KBM-7 (cell line): ENCODE data around the gene DHRS1.
A peak's percentile ranks its signal among the peaks of the same experiment; 100 is the strongest.

ENCODE experiments used
- DNase-seq: peaks from one replicate; pipeline ENCODE4 v3.0.0-alpha.2; 2015
- in situ Hi-C: fragments of 300-500 bp; cut with MboI; formaldehyde crosslinking; loops from 2 replicates; pipeline ENCODE4 v1.14.3; 2020; ENCODE audit warnings: low sequenced_read_pairs, low pct_unique_long_range_greater_than_20kb, mixed read lengths

The DHRS1 gene

GRCh38 chr14:24312736-24313507, 13.3 kb upstream of the DHRS1 start:
- in situ Hi-C loops = no loop called here
- peak; percentile 82 for DNase-seq

- in situ Hi-C loops = no loop called here
- no peak for DNase-seq
Measured at GRCh38 chr14:24311837-24312615, 12.4 kb upstream of the DHRS1 start.

DNA sequence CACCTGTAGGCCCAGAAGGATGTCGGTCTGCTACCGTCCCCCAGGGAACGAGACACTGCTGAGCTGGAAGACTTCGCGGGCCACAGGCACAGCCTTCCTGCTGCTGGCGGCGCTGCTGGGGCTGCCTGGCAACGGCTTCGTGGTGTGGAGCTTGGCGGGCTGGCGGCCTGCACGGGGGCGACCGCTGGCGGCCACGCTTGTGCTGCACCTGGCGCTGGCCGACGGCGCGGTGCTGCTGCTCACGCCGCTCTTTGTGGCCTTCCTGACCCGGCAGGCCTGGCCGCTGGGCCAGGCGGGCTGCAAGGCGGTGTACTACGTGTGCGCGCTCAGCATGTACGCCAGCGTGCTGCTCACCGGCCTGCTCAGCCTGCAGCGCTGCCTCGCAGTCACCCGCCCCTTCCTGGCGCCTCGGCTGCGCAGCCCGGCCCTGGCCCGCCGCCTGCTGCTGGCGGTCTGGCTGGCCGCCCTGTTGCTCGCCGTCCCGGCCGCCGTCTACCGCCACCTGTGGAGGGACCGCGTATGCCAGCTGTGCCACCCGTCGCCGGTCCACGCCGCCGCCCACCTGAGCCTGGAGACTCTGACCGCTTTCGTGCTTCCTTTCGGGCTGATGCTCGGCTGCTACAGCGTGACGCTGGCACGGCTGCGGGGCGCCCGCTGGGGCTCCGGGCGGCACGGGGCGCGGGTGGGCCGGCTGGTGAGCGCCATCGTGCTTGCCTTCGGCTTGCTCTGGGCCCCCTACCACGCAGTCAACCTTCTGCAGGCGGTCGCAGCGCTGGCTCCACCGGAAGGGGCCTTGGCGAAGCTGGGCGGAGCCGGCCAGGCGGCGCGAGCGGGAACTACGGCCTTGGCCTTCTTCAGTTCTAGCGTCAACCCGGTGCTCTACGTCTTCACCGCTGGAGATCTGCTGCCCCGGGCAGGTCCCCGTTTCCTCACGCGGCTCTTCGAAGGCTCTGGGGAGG, 11.3 kb upstream of the DHRS1 start, which contains the start of gene LTB4R:
TSS of gene LTB4R (plus strand) at position 857 of the 959 bp plus-strand sequence. CDS start 4,150 bp downstream, outside the sequence.
- no peak for DNase-seq
- in situ Hi-C loops = no loop called here

- in situ Hi-C loops = no loop called here
Measured at GRCh38 chr14:24310265-24310645, 10.7 kb upstream of the DHRS1 start.

DNA sequence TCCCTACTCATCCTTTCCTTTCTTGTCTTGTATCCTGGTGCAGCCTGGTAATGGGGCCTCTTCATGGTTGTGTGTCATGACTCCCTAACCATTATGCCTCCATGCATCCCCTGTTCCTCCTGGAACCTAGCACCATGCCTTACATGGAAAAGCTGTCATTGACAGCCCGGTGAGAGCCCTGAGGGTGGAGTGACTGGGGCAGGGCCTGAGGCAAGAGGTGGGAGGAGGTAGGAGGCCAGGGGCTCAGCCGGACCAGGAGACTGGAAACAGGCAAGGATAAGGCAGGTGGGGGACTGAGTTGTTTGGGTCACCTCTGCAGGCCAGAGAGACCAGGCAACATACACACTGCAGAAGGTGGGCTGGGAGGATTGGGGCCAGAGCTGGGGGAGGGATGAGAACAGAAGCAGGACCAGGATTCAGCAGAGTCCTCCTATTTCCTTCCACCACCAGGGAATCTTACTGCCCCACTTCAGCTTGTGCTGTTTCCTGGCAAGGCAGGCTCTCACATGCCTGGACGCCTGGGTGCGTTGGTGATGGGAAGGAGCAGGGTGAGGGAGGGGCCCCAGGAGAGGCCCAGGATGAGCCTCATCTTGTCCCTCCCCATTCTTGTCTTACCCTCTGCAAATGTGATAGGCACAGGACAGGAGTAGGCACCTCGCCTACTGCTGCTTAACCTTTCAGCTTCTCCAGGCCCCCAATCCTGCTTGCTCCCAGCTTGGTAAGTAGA, 10.1 kb upstream of the DHRS1 start, which contains the start of gene LTB4R2:
TSS of gene LTB4R2 (plus strand) at position 603 of the 727 bp plus-strand sequence. CDS start 525 bp downstream, outside the sequence.
- in situ Hi-C loops = no loop called here
- DNase-seq = no peak

More at GRCh38 chr14:24310265-24310645, 10.7 kb upstream of the DHRS1 start:
- no peak for DNase-seq

- in situ Hi-C loops = no loop called here
- DNase-seq = no peak
Measured at GRCh38 chr14:24308342-24309124, 9.0 kb upstream of the DHRS1 start.

DNA sequence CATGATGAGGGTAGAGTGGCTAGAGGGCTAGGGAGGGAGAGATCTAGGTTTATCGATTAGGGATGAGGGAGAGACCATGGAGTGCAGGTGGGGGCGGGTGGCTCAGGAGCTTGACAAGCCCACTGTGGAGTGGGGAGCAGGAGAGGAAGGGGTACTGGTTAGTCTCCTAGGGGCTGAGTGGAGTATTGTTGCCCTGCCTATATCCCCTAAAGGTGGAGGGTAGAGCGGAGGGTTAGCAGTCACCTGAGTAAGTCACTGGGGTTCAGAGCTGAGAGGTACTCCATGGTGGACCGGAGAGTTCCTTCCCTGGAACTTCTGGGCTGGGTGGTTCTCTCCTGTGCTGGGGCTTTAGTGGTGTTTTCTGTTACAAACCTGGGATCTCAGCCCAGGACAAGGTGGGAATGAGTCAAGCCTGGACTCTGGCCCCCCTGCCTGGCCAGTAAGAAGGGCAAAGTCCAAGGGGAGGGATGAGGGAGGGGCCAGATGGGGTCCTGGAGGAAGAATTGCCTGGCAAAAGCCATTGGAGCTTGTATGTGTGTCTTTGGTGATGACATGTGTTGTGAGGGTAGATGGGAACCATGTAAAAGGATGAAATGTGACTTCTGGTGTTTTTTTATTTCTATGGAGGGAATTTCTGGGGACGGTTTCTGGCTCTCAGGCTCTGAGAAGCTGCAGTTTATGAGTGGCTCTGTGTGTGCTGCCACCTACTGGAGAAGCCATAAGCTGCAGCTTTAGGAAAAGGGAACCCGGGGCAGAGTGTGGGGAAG, 8.2 kb upstream of the DHRS1 start, which contains the start of gene CIDEB:
TSS of gene CIDEB (minus strand) at position 403 of the 767 bp plus-strand sequence. CDS start at position 284, 119 bp downstream.
- in situ Hi-C loops = no loop called here
- DNase-seq = peak; percentile 87

GRCh38 chr14:24307156-24307574, 7.6 kb upstream of the DHRS1 start:
- DNase-seq = no peak
- in situ Hi-C loops = no loop called here

- in situ Hi-C loops = no loop called here
- DNase-seq = no peak
Measured at GRCh38 chr14:24304019-24304387, 4.4 kb upstream of the DHRS1 start.

DNA sequence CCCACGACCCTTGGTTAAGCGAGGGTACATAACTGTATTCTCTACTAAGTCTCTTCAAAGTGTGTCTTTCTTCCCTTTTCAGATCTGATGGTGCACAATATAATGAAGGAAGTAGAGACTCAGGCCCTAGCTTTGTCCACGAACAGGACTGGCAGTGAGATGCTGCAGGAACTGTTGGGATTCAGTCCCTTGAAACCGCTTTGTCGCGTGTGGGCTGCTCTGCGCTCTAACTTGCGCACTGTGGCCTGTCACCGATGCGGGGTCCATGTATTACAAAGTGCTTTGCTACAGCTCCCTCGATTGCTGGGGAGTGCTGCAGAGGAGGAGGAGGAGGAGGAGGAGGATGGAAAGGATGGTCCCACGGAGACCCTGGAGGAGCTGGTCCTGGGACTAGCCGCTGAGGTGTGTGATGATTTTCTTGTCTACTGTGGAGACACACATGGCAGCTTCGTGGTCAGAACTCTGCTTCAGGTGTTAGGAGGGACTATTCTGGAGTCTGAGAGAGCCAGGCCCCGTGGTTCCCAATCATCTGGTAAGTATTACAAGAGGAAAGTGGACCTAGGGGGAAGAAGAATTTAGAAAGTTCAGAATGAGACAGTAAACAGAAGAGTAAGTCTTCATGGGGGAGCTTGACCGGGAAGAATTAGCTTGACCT, 873 bp upstream of the DHRS1 start:
- DNase-seq = no peak
- in situ Hi-C loops = no loop called here

- DNase-seq = no peak
Measured at GRCh38 chr14:24298892-24299254, 707 bp downstream of the DHRS1 start.

DNA sequence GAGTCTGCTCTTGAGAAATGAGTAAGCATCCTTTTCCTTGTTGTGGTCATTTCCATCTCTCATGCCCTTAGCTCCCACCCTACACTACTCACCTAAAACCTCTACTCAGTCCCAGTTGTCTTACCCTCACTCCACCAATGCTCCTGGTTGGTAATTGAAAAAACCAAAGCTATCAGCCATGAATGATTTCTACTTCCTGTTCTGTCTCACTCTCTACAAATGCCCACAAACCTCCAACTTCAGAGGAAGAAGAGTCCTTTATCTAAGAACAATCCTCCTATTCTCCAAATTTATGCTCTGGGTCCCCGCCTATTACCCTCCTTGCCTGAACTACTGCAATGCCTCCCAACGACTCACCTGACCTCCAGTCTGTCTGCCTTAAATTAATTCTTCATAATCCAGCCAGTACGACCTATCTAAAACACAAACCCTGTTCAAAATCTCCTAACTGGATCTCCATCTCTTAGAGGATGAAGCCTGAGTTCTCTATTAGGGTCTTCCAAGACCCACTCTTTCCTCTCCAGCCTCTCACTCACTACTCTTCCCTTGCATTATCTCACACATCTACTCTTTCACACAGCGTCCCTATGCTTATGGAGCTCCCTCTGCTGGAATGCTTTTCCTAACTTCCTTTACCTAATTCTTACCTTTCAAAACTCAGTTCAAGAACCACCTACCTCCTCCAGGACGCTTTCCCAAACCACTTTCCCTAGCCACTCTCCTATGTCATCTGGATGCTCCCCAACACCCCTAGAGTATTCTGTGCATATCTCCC, 2.2 kb downstream of the DHRS1 start:
- peak; percentile 75 for DNase-seq
- in situ Hi-C loops = loop anchor here (10.0 kb wide), 1 partner anchor 53 kb away; the partner anchor contains the start of gene TINF2

More at GRCh38 chr14:24298892-24299254, 707 bp downstream of the DHRS1 start:
- in situ Hi-C loops = loop anchor here (10.0 kb wide), 1 partner anchor 54 kb away; the partner anchor contains the start of gene TINF2

GRCh38 chr14:24296341-24297157, 3.0 kb downstream of the DHRS1 start:
- in situ Hi-C loops = loop anchor here (10.0 kb wide), 1 partner anchor 52 kb away; the partner anchor contains the start of gene TINF2
- DNase-seq = peak; percentile 82

- in situ Hi-C loops = loop anchor here (10.0 kb wide), 1 partner anchor 49 kb away; the partner anchor contains the start of gene TINF2
- no peak for DNase-seq
Measured at GRCh38 chr14:24293525-24293924, 6.1 kb downstream of the DHRS1 start.
